WERI-Rb-1 (cell line): ENCODE data around the gene SNCA.

Source experiments
- DNase-seq: peaks from one replicate; pipeline ENCODE4 v3.0.0-alpha.2; 2020
- H3K27ac ChIP-seq: fragments of 250-450 bp; sonication (Bioruptor Pico); 2 replicates; pipeline ENCODE4 v1.5.1; 2020; ENCODE audit warnings: mild to moderate bottlenecking, moderate library complexity
- H3K27me3 ChIP-seq: fragments of 250-450 bp; sonication (Bioruptor Pico); 2 replicates; pipeline ENCODE4 v1.5.1; 2021; ENCODE audit warnings: mild to moderate bottlenecking, low read depth, moderate library complexity; ENCODE audit not compliant: insufficient read depth, severe bottlenecking
- H3K36me3 ChIP-seq: fragments of 250-450 bp; sonication (Bioruptor Pico); 2 replicates; pipeline ENCODE4 v1.5.1; 2020; ENCODE audit warnings: mild to moderate bottlenecking, moderate library complexity
- H3K4me3 ChIP-seq: 2 replicates; pipeline ENCODE4 v1.5.1; 2011; ENCODE audit warnings: low read depth, mild to moderate bottlenecking, control low read depth, low read length
- H3K9me3 ChIP-seq: fragments of 250-450 bp; sonication (Bioruptor Pico); 2 replicates; pipeline ENCODE4 v1.5.1; 2021; ENCODE audit warnings: mild to moderate bottlenecking, moderate library complexity; ENCODE audit not compliant: severe bottlenecking
- CTCF ChIP-seq: IDR thresholded peaks from 2 replicates; pipeline ENCODE4 v1.5.1; 2011; ENCODE audit warnings: low read depth, mild to moderate bottlenecking, control low read depth, inconsistent platforms, low read length

Gene SNCA

GRCh38 chr4:89739311-89739988, 97.5 kb downstream of the SNCA start:
- Histone ChIP-seq H3K27ac (no peak overlapping the region), H3K4me3 (no peak overlapping the region), H3K27me3 (no peaks in the 10 kb centered on the region), H3K36me3 (no peaks in the 10 kb centered on the region), H3K9me3 (peaks cover 3% of the 10 kb centered on the region)
- no peak for DNase-seq
- TF ChIP-seq CTCF = no peak

- no peak overlapping the region for H3K27ac ChIP-seq
- H3K9me3 ChIP-seq = peaks cover 3% of the 10 kb centered on the region
- H3K27me3 ChIP-seq = no peaks in the 10 kb centered on the region
- H3K4me3 ChIP-seq = no peak overlapping the region
- no peak for TF ChIP-seq CTCF
- no peak for DNase-seq
- H3K36me3 ChIP-seq = no peaks in the 10 kb centered on the region
These were observed 99.1 kb downstream of the SNCA start for GRCh38 chr4:89737888-89738287.

- no peak overlapping the region for H3K27ac ChIP-seq
- no peak for TF ChIP-seq CTCF
- H3K36me3 ChIP-seq = no peaks in the 10 kb centered on the region
- H3K4me3 ChIP-seq = no peak overlapping the region
- no peaks in the 10 kb centered on the region for H3K27me3 ChIP-seq
- no peaks in the 10 kb centered on the region for H3K9me3 ChIP-seq
- no peak for DNase-seq
These were observed 103.0 kb downstream of the SNCA start for GRCh38 chr4:89733946-89734345.

GRCh38 chr4:89727238-89727637, 109.7 kb downstream of the SNCA start:
- Histone ChIP-seq H3K4me3 (no peak overlapping the region), H3K36me3 (no peaks in the 10 kb centered on the region), H3K27ac (no peak overlapping the region), H3K9me3 (no peaks in the 10 kb centered on the region), H3K27me3 (no peaks in the 10 kb centered on the region)
- TF ChIP-seq CTCF = no peak
- DNase-seq = no peak

GRCh38 chr4:89725268-89725667, 111.7 kb downstream of the SNCA start:
- Histone ChIP-seq H3K36me3 (no peaks in the 10 kb centered on the region), H3K27me3 (no peaks in the 10 kb centered on the region), H3K9me3 (no peaks in the 10 kb centered on the region), H3K4me3 (no peak overlapping the region), H3K27ac (no peak overlapping the region)
- no peak for TF ChIP-seq CTCF
- no peak for DNase-seq

- no peak for DNase-seq
- Histone ChIP-seq H3K27ac (no peak overlapping the region), H3K27me3 (no peaks in the 10 kb centered on the region), H3K4me3 (no peak overlapping the region), H3K36me3 (no peaks in the 10 kb centered on the region), H3K9me3 (no peaks in the 10 kb centered on the region)
- TF ChIP-seq CTCF = no peak
These were observed 112.2 kb downstream of the SNCA start for GRCh38 chr4:89724716-89725115.
